ENCODE data around the gene MTMR1. TPM values are rescaled to one million over a fixed set of nuclear protein-coding genes. Genes with fewer than 3 reads are reported as not detected.

Gene MTMR1
- total and polyA plus RNA-seq, 2 experiments from 2014 or later, result 18.0 to 19.0 TPM

GRCh38 chrX:150806827-150807226 is 113.6 kb downstream of the MTMR1 start:
- Histone ChIP-seq H3K9me3 (ENCODE audit: low read depth) (no peaks in the 10 kb centered on the region), H3K27ac (no peak overlapping the region), H3K4me3 (no peak overlapping the region), H2AFZ (no peak overlapping the region), H3K4me2 (no peak overlapping the region), H3K36me3 (replicated peaks; ENCODE audit: insufficient read depth, low read depth) (no peaks in the 10 kb centered on the region), H4K20me1 (ENCODE audit: insufficient read depth, poor library complexity, severe bottlenecking) (no peaks in the 10 kb centered on the region), H3K79me2 (no peaks in the 10 kb centered on the region), H3K9me2 (replicated peaks; ENCODE audit: insufficient read depth) (no peaks in the 10 kb centered on the region), H3K27me3 (peaks cover 7% of the 10 kb centered on the region), H3K4me1 (ENCODE audit: insufficient read depth) (no peaks in the 10 kb centered on the region)
- TF ChIP-seq EZH2 (IDR thresholded peaks at IDR 0.05; ENCODE audit: borderline replicate concordance), result no peak
- TF ChIP-seq, protein P1, sequence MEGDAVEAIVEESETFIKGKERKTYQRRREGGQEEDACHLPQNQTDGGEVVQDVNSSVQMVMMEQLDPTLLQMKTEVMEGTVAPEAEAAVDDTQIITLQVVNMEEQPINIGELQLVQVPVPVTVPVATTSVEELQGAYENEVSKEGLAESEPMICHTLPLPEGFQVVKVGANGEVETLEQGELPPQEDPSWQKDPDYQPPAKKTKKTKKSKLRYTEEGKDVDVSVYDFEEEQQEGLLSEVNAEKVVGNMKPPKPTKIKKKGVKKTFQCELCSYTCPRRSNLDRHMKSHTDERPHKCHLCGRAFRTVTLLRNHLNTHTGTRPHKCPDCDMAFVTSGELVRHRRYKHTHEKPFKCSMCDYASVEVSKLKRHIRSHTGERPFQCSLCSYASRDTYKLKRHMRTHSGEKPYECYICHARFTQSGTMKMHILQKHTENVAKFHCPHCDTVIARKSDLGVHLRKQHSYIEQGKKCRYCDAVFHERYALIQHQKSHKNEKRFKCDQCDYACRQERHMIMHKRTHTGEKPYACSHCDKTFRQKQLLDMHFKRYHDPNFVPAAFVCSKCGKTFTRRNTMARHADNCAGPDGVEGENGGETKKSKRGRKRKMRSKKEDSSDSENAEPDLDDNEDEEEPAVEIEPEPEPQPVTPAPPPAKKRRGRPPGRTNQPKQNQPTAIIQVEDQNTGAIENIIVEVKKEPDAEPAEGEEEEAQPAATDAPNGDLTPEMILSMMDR (IDR thresholded peaks at IDR 0.05; ENCODE audit: poor library complexity), result no peak
- TF ChIP-seq EZH2phosphoT487 (IDR thresholded peaks at IDR 0.05; ENCODE audit: low read depth, severe bottlenecking, unreplicated experiment), result no peak
- 56% methylated on average over 1 of the region's 1 CpG for WGBS (ENCODE audit: low lambda C conversion rate, missing lambda C conversion rate)
- no peak for DNase-seq (ENCODE audit: low spot score)

DNA sequence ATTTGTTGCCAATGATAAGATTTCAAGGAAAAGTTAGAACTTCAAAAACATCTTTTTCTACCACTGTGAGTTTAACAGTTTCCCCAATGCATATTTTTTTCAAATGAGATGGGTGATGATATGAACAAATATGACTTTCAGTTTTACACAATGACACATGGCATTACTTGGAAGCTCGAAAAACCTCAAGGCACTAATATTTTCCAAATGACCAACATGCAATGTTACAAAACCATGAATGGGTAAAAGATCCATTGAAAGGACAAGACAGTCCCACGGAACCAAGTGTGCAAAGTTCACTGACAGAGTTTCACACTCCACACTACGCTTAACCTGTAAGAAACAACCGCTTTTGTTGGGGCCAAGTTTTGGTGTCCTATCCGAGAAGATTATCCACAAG is 120.7 kb downstream of the MTMR1 start:
- no peaks in the 10 kb centered on the region for H4K20me1 ChIP-seq (ENCODE audit: insufficient read depth, poor library complexity, severe bottlenecking)
- no peak for TF ChIP-seq EZH2phosphoT487 (IDR thresholded peaks at IDR 0.05; ENCODE audit: low read depth, severe bottlenecking, unreplicated experiment)
- TF ChIP-seq, protein P1 (IDR thresholded peaks at IDR 0.05; ENCODE audit: poor library complexity), result no peak
- TF ChIP-seq EZH2 (IDR thresholded peaks at IDR 0.05; ENCODE audit: borderline replicate concordance), result no peak
- H3K4me3 ChIP-seq, result no peak overlapping the region

More for the DNA sequence above, 120.7 kb downstream of the MTMR1 start:
- no peak overlapping the region for H3K4me2 ChIP-seq
- no peaks in the 10 kb centered on the region for H3K9me2 ChIP-seq (replicated peaks; ENCODE audit: insufficient read depth)
- no peaks in the 10 kb centered on the region for H3K4me1 ChIP-seq (ENCODE audit: insufficient read depth)
- H2AFZ ChIP-seq, result no peak overlapping the region
- no peak overlapping the region for H3K27ac ChIP-seq
- no peaks in the 10 kb centered on the region for H3K36me3 ChIP-seq (replicated peaks; ENCODE audit: insufficient read depth, low read depth)
- WGBS (ENCODE audit: low lambda C conversion rate, missing lambda C conversion rate), result 89% methylated on average over 5 of the region's 5 CpGs
- no peak for DNase-seq (ENCODE audit: low spot score)
- H3K27me3 ChIP-seq, result no peaks in the 10 kb centered on the region
- H3K9me3 ChIP-seq (ENCODE audit: low read depth), result no peaks in the 10 kb centered on the region
- no peaks in the 10 kb centered on the region for H3K79me2 ChIP-seq

Other genes starting within 250 kb of the MTMR1 start
- 15.4 and 26.9 TPM in 2 replicates for gene MTM1, start 124.8 kb upstream of the MTMR1 start, total RNA-seq
- 8.7 and 9.8 TPM in 2 replicates for gene MTM1, start 124.8 kb upstream of the MTMR1 start, polyA plus RNA-seq
- gene CD99L2, start 205.3 kb downstream of the MTMR1 start, total RNA-seq, result 23.9 and 35.1 TPM in 2 replicates
- 23.5 and 32.0 TPM in 2 replicates for gene CD99L2, start 205.3 kb downstream of the MTMR1 start, polyA plus RNA-seq